ENCODE measurements around the gene NSRP1. TPM values are rescaled to one million over a fixed set of nuclear protein-coding genes. Genes with fewer than 3 reads are reported as not detected.

The NSRP1 gene
- polyA plus RNA-seq, 1 donor from 2014 or later, result 8.6 TPM

DNA sequence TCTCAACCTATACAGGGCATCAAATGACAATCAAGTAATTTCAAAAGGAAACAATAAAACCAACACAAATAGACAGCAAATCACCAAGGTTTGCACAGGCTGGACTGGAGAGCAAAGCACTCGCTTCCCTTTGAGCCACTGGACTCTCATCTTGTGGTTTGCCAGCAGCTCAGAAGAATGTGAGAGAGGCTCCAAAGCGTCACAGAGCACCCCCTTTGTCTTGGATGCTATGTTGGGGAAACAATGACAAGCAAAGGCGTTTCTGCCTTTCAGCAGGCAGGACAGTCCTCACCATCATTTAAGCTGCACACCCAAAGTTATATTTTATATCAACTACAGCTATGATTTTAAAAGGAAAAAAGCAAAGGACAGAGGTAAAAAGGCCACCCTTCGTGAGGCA, 105.6 kb downstream of the NSRP1 start:
- no peaks in the 10 kb centered on the region for H3K36me3 ChIP-seq (ENCODE audit: insufficient read depth, low read length)
- no peaks in the 10 kb centered on the region for H3K27me3 ChIP-seq (ENCODE audit: insufficient read depth, low read depth, low read length)
- no peak overlapping the region for H3K4me2 ChIP-seq (ENCODE audit: low read length)
- no peaks in the 10 kb centered on the region for H3K9me3 ChIP-seq (ENCODE audit: low read length)
- no peak overlapping the region for H3K9ac ChIP-seq (ENCODE audit: low read length)
- H3K9me2 ChIP-seq (ENCODE audit: insufficient read depth, low read length), result no peaks in the 10 kb centered on the region
- TF ChIP-seq RAD21 (conservative IDR thresholded peaks at IDR 0.05) (no peak), EP300 (conservative IDR thresholded peaks at IDR 0.05; ENCODE audit: poor library complexity, severe bottlenecking) (no peak), MXI1 (conservative IDR thresholded peaks at IDR 0.05; ENCODE audit: poor library complexity, severe bottlenecking) (no peak), EZH2 (IDR thresholded peaks at IDR 0.05; ENCODE audit: borderline replicate concordance, insufficient read depth, low read length, poor library complexity, severe bottlenecking) (no peak), TAF1 (IDR thresholded peaks at IDR 0.05; ENCODE audit: low read depth) (no peak), SMC3 (conservative IDR thresholded peaks at IDR 0.05; ENCODE audit: poor library complexity) (no peak), POLR2AphosphoS5 (IDR thresholded peaks at IDR 0.05) (no peak)
- TF ChIP-seq, protein P1, sequence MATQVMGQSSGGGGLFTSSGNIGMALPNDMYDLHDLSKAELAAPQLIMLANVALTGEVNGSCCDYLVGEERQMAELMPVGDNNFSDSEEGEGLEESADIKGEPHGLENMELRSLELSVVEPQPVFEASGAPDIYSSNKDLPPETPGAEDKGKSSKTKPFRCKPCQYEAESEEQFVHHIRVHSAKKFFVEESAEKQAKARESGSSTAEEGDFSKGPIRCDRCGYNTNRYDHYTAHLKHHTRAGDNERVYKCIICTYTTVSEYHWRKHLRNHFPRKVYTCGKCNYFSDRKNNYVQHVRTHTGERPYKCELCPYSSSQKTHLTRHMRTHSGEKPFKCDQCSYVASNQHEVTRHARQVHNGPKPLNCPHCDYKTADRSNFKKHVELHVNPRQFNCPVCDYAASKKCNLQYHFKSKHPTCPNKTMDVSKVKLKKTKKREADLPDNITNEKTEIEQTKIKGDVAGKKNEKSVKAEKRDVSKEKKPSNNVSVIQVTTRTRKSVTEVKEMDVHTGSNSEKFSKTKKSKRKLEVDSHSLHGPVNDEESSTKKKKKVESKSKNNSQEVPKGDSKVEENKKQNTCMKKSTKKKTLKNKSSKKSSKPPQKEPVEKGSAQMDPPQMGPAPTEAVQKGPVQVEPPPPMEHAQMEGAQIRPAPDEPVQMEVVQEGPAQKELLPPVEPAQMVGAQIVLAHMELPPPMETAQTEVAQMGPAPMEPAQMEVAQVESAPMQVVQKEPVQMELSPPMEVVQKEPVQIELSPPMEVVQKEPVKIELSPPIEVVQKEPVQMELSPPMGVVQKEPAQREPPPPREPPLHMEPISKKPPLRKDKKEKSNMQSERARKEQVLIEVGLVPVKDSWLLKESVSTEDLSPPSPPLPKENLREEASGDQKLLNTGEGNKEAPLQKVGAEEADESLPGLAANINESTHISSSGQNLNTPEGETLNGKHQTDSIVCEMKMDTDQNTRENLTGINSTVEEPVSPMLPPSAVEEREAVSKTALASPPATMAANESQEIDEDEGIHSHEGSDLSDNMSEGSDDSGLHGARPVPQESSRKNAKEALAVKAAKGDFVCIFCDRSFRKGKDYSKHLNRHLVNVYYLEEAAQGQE (IDR thresholded peaks at IDR 0.05; ENCODE audit: borderline replicate concordance), result no peak
- TF ChIP-seq, protein P2, sequence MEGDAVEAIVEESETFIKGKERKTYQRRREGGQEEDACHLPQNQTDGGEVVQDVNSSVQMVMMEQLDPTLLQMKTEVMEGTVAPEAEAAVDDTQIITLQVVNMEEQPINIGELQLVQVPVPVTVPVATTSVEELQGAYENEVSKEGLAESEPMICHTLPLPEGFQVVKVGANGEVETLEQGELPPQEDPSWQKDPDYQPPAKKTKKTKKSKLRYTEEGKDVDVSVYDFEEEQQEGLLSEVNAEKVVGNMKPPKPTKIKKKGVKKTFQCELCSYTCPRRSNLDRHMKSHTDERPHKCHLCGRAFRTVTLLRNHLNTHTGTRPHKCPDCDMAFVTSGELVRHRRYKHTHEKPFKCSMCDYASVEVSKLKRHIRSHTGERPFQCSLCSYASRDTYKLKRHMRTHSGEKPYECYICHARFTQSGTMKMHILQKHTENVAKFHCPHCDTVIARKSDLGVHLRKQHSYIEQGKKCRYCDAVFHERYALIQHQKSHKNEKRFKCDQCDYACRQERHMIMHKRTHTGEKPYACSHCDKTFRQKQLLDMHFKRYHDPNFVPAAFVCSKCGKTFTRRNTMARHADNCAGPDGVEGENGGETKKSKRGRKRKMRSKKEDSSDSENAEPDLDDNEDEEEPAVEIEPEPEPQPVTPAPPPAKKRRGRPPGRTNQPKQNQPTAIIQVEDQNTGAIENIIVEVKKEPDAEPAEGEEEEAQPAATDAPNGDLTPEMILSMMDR (IDR thresholded peaks at IDR 0.05; ENCODE audit: poor library complexity, severe bottlenecking), result no peak
- H4K20me1 ChIP-seq (ENCODE audit: insufficient read depth), result no peaks in the 10 kb centered on the region
- no peaks in the 10 kb centered on the region for H3F3A ChIP-seq (ENCODE audit: insufficient read depth, low read length, poor library complexity, severe bottlenecking)
- H3K4me3 ChIP-seq (ENCODE audit: low read length), result no peak overlapping the region
- H3K27ac ChIP-seq (ENCODE audit: low read length), result no peak overlapping the region
- H2AFZ ChIP-seq (ENCODE audit: low read depth, low read length), result no peak overlapping the region
- H3K79me2 ChIP-seq (replicated peaks; ENCODE audit: insufficient read depth, low read length), result no peaks in the 10 kb centered on the region

DNA sequence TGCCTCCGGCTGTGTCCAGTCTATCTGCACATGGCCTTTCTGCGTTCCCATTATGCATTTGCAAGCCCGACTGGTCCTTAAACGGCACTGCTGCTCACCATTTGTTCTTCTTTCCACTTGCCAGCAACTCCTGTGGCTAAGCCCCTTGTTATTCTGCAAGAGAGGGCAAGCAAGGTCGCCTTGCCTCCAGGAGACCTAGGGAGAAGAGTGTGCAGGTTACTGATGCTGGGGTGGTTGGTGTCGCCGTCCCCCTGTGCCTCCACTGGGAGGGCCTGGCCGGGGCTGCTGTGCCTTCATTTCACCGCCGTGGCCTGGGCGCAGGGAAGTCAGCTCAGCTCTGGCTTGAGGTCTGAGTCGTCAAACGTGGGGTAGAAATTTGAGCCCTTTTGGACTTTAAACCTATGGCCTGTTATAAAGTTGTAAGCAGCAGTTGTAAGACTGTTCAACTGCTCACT, 106.1 kb downstream of the NSRP1 start:
- no peak overlapping the region for H3K9ac ChIP-seq (ENCODE audit: low read length)
- H3K79me2 ChIP-seq (replicated peaks; ENCODE audit: insufficient read depth, low read length), result no peaks in the 10 kb centered on the region
- H3K4me3 ChIP-seq (ENCODE audit: low read length), result no peak overlapping the region
- no peaks in the 10 kb centered on the region for H3K36me3 ChIP-seq (ENCODE audit: insufficient read depth, low read length)
- no peak overlapping the region for H2AFZ ChIP-seq (ENCODE audit: low read depth, low read length)
- H3K4me2 ChIP-seq (ENCODE audit: low read length), result no peak overlapping the region
- no peaks in the 10 kb centered on the region for H3F3A ChIP-seq (ENCODE audit: insufficient read depth, low read length, poor library complexity, severe bottlenecking)
- TF ChIP-seq POLR2AphosphoS5 (IDR thresholded peaks at IDR 0.05) (no peak), EZH2 (IDR thresholded peaks at IDR 0.05; ENCODE audit: borderline replicate concordance, insufficient read depth, low read length, poor library complexity, severe bottlenecking) (no peak), EP300 (conservative IDR thresholded peaks at IDR 0.05; ENCODE audit: poor library complexity, severe bottlenecking) (no peak), SMC3 (conservative IDR thresholded peaks at IDR 0.05; ENCODE audit: poor library complexity) (no peak), TAF1 (IDR thresholded peaks at IDR 0.05; ENCODE audit: low read depth) (no peak), RAD21 (conservative IDR thresholded peaks at IDR 0.05) (no peak), MXI1 (conservative IDR thresholded peaks at IDR 0.05; ENCODE audit: poor library complexity, severe bottlenecking) (no peak)
- TF ChIP-seq, protein P1 (IDR thresholded peaks at IDR 0.05; ENCODE audit: borderline replicate concordance), result no peak
- TF ChIP-seq, protein P2 (IDR thresholded peaks at IDR 0.05; ENCODE audit: poor library complexity, severe bottlenecking), result no peak
- no peaks in the 10 kb centered on the region for H3K27me3 ChIP-seq (ENCODE audit: insufficient read depth, low read depth, low read length)
- H4K20me1 ChIP-seq (ENCODE audit: insufficient read depth), result no peaks in the 10 kb centered on the region
- no peak overlapping the region for H3K27ac ChIP-seq (ENCODE audit: low read length)
- no peaks in the 10 kb centered on the region for H3K9me3 ChIP-seq (ENCODE audit: low read length)
- H3K9me2 ChIP-seq (ENCODE audit: insufficient read depth, low read length), result no peaks in the 10 kb centered on the region

All from neural cell (in vitro differentiated cells).